NK-92 (cell line): ENCODE measurements around the gene HAUS5.

ENCODE experiments used
- DNase-seq: peaks from one replicate; lab custom pipeline; 2025; ENCODE audit not compliant: unreplicated experiment; lab: John Stamatoyannopoulos, UW

HAUS5 gene

GRCh38 chr19:35666251-35666913 lies 53.8 kb downstream of the HAUS5 start, which contains the start of gene UPK1A:
Gene UPK1A, plus strand, starts transcription at chr19:35666517. Its CDS starts 296 bp downstream, at chr19:35666813.
- DNase-seq: no peak

GRCh38 chr19:35669566-35669965 lies 57.0 kb downstream of the HAUS5 start:
- DNase-seq: no peak

- no peak for DNase-seq
Measured at GRCh38 chr19:35669974-35670373, 57.4 kb downstream of the HAUS5 start.

GRCh38 chr19:35670686-35671085 lies 58.2 kb downstream of the HAUS5 start:
- no peak for DNase-seq

GRCh38 chr19:35671818-35672217 lies 59.3 kb downstream of the HAUS5 start:
- DNase-seq: no peak

GRCh38 chr19:35673121-35673804 lies 60.7 kb downstream of the HAUS5 start:
- DNase-seq: no peak
